PC-3 (cell line): ENCODE measurements around the gene ADCK2. TPM values are rescaled to one million over a fixed set of nuclear protein-coding genes. Genes with fewer than 3 reads are reported as not detected.

Experiments
- ATAC-seq: fragments of 200-7000 bp; cut with Tn5 transposase; 2 replicates; pipeline ENCODE4 v1.9.1; 2020; ENCODE audit warnings: mild to moderate bottlenecking, moderate library complexity
- BruUV-seq: library from RNA; stranded (reverse); fragments of 400-500 nt; replicated peaks from 2 replicates; lab custom pipeline; 2021; lab: Mats Ljungman, UMichigan
- CTCF ChIA-PET: fragments of 300-600 bp; sonication (Branson Sonifier 250); formaldehyde crosslinking; loops from one replicate; lab custom pipeline; 2022; ENCODE audit warnings: antibody characterized with exemption; lab: Charles Lee
- POLR2A ChIA-PET: fragments of 300-600 bp; sonication (Branson Sonifier 250); formaldehyde crosslinking; loops from one replicate; lab custom pipeline; 2022; ENCODE audit warnings: antibody characterized with exemption; ENCODE audit not compliant: unreplicated experiment; lab: Charles Lee
- DNase-seq: peaks from one replicate; pipeline ENCODE4 v3.0.0-alpha.2; 2015
- H2AFZ ChIP-seq: fragments of 300-600 bp; sonication (generic); 2 replicates; pipeline ENCODE4 v1.6.0; 2016; ENCODE audit warnings: antibody characterized with exemption, low read length
- H3F3A ChIP-seq: fragments of 300-600 bp; sonication (generic); one replicate; pipeline ENCODE4 v1.6.0; 2017; ENCODE audit warnings: antibody characterized with exemption, low read length, control low read depth, mild to moderate bottlenecking; ENCODE audit not compliant: unreplicated experiment
- H3K27ac ChIP-seq: fragments of 300-600 bp; sonication (generic); 2 replicates; pipeline ENCODE4 v1.5.1; 2016; ENCODE audit warnings: mild to moderate bottlenecking, low read length
- H3K27me3 ChIP-seq: fragments of 300-600 bp; sonication (generic); 2 replicates; pipeline ENCODE4 v1.6.1; 2016; ENCODE audit warnings: low read length, mixed read lengths
- H3K36me3 ChIP-seq: fragments of 300-600 bp; sonication (generic); 2 replicates; pipeline ENCODE4 v1.6.1; 2016; ENCODE audit warnings: low read depth, mixed run types, low read length, mixed read lengths
- H3K4me1 ChIP-seq: fragments of 300-600 bp; sonication (generic); 2 replicates; pipeline ENCODE4 v1.5.1; 2016; ENCODE audit warnings: low read length; ENCODE audit not compliant: insufficient read depth
- H3K4me2 ChIP-seq: fragments of 300-600 bp; sonication (generic); 2 replicates; pipeline ENCODE4 v1.6.0; 2016; ENCODE audit warnings: low read length
- H3K4me3 ChIP-seq: fragments of 300-600 bp; sonication (generic); 2 replicates; pipeline ENCODE4 v1.5.1; 2016; ENCODE audit warnings: mild to moderate bottlenecking, low read length, mixed read lengths
- H3K79me2 ChIP-seq: fragments of 300-600 bp; sonication (generic); 2 replicates; pipeline ENCODE4 v1.6.1; 2017; ENCODE audit warnings: low read length, mixed read lengths
- H3K9ac ChIP-seq: fragments of 300-600 bp; sonication (generic); 2 replicates; pipeline ENCODE4 v1.6.0; 2016; ENCODE audit warnings: mild to moderate bottlenecking, low read length
- H3K9me2 ChIP-seq: fragments of 300-600 bp; sonication (generic); replicated peaks from 2 replicates; pipeline ENCODE4 v1.6.1; 2016; ENCODE audit warnings: mixed run types, low read length, mixed read lengths
- H3K9me3 ChIP-seq: fragments of 300-600 bp; sonication (generic); 2 replicates; pipeline ENCODE4 v1.6.1; 2016; ENCODE audit warnings: low read length, mixed read lengths
- H4K20me1 ChIP-seq: fragments of 300-600 bp; sonication (generic); 2 replicates; pipeline ENCODE4 v1.6.1; 2016; ENCODE audit warnings: low read length, mixed read lengths
- EZH2 ChIP-seq: fragments of 300-600 bp; sonication (generic); IDR thresholded peaks from one replicate; pipeline ENCODE4 v1.6.1; 2017; ENCODE audit warnings: antibody characterized with exemption, mild to moderate bottlenecking, low read length; ENCODE audit not compliant: unreplicated experiment
- EZH2phosphoT487 ChIP-seq: fragments of 300-600 bp; sonication (generic); IDR thresholded peaks from 2 replicates; pipeline ENCODE4 v1.6.1; 2018; ENCODE audit warnings: mild to moderate bottlenecking, antibody characterized with exemption, low read length, borderline replicate concordance
- intact Hi-C: fragments of 100-400 bp; cut with micrococcal nuclease; formaldehyde crosslinking; loops from 2 replicates; pipeline ENCODE4 v1.9.0; 2023
- total RNA-seq: library from RNA; depleted of rRNA; stranded (reverse); fragments of >200 nt; gene quantifications from 2 replicates; pipeline ENCODE4 v1.2.3, GENCODE V29; 2014
- TF ChIP-seq, protein P1 (sequence below): fragments of 300-600 bp; sonication (generic); conservative IDR thresholded peaks from 2 replicates; pipeline ENCODE4 v1.5.1; 2017; ENCODE audit warnings: antibody characterized with exemption, low read depth, mild to moderate bottlenecking, low read length

ADCK2 gene
- total RNA-seq, 1 experiment from 2014 or later = 29.4 TPM

DNA sequence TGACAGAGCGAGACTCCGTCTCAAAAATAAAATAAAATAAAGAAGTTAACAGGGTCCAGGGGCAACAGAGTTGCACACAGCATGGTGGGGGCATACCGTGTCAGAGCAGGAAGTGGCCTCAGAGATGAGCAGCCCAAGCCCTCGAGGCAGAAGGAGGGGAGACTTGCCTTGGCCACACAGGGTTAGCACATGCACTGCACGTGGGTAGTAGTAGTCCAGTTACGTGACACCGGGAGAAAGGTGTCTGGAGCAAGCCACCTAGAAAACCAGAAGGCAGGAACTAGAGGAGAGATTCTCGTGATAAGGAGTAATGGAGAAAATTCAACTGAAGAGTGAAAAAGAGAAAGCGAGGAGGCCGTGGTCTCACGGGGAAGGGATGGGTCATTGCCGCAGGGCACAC lies 22.4 kb upstream of the ADCK2 start:
- DNase-seq (no peak), ATAC-seq (no peak)
- Histone ChIP-seq H3K79me2 (no peaks in the 10 kb centered on the region), H3F3A (no peaks in the 10 kb centered on the region), H2AFZ (no peak overlapping the region), H3K4me3 (no peak overlapping the region), H3K4me1 (peaks cover 17% of the 10 kb centered on the region), H3K36me3 (no peaks in the 10 kb centered on the region), H3K27ac (no peak overlapping the region), H3K27me3 (no peaks in the 10 kb centered on the region), H3K9me3 (no peaks in the 10 kb centered on the region), H4K20me1 (no peaks in the 10 kb centered on the region), H3K9me2 (no peaks in the 10 kb centered on the region), H3K9ac (no peak overlapping the region), H3K4me2 (no peak overlapping the region)
- no TSS peak for BruUV-seq
- ChIA-PET POLR2A (interaction anchor here (0.7 kb wide), 1 partner anchor 143 kb away, joined by 3 read pairs; no protein-coding TSS in a partner anchor), CTCF (interaction anchor here (0.6 kb wide), 1 partner anchor 107 kb away, joined by 3 read pairs; no protein-coding TSS in a partner anchor)
- no peak for TF ChIP-seq EZH2
- intact Hi-C loops = loop anchor here (5.0 kb wide), 1 partner anchor 43 kb away; no protein-coding TSS in a partner anchor

GRCh38 chr7:140653319-140654108 lies 19.2 kb upstream of the ADCK2 start:
- no peak overlapping the region for H3K4me2 ChIP-seq
- DNase-seq (peak; percentile 87), ATAC-seq (peak; percentile 68)
- intact Hi-C loops = loop anchor here (1.0 to 5.0 kb wide), 3 partner anchors 46 to 178 kb away; no protein-coding TSS in a partner anchor
- no peak overlapping the region for H3K4me3 ChIP-seq
- no peaks in the 10 kb centered on the region for H3K27me3 ChIP-seq
- TF ChIP-seq, protein P1, sequence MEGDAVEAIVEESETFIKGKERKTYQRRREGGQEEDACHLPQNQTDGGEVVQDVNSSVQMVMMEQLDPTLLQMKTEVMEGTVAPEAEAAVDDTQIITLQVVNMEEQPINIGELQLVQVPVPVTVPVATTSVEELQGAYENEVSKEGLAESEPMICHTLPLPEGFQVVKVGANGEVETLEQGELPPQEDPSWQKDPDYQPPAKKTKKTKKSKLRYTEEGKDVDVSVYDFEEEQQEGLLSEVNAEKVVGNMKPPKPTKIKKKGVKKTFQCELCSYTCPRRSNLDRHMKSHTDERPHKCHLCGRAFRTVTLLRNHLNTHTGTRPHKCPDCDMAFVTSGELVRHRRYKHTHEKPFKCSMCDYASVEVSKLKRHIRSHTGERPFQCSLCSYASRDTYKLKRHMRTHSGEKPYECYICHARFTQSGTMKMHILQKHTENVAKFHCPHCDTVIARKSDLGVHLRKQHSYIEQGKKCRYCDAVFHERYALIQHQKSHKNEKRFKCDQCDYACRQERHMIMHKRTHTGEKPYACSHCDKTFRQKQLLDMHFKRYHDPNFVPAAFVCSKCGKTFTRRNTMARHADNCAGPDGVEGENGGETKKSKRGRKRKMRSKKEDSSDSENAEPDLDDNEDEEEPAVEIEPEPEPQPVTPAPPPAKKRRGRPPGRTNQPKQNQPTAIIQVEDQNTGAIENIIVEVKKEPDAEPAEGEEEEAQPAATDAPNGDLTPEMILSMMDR = peak; percentile 90
- TF ChIP-seq EZH2 (no peak), EZH2phosphoT487 (no peak)
- no peaks in the 10 kb centered on the region for H3F3A ChIP-seq
- no peak overlapping the region for H3K9ac ChIP-seq
- CTCF ChIA-PET = interaction anchor here (0.5 to 1.2 kb wide), 7 partner anchors 134 to 361 kb away, joined by 3 to 22 read pairs (median 4); no protein-coding TSS in a partner anchor
- peaks cover 26% of the 10 kb centered on the region for H3K4me1 ChIP-seq
- no peaks in the 10 kb centered on the region for H3K79me2 ChIP-seq
- POLR2A ChIA-PET = no interaction called here
- H3K9me3 ChIP-seq = no peaks in the 10 kb centered on the region
- H3K27ac ChIP-seq = no peak overlapping the region
- BruUV-seq = no TSS peak
- no peaks in the 10 kb centered on the region for H3K9me2 ChIP-seq
- H4K20me1 ChIP-seq = no peaks in the 10 kb centered on the region
- peak overlapping the region; percentile 66 for H2AFZ ChIP-seq
- H3K36me3 ChIP-seq = no peaks in the 10 kb centered on the region

DNA sequence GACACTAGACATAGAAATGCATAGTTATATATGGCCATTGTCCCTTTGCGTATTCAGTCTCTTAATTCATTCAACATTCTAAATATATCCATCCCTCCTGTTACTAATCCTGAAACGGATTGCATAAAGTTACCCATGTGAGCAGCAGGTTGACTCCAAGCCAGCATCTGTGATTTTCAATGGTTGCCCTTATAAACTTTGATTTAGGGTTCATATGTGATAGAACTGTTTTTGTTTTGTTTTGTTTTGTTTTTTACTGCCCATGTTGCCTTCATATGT lies 18.7 kb upstream of the ADCK2 start:
- no peak for DNase-seq
- intact Hi-C loops = loop anchor here (5.0 kb wide), 1 partner anchor 47 kb away; no protein-coding TSS in a partner anchor
- H3F3A ChIP-seq = no peaks in the 10 kb centered on the region
- no peaks in the 10 kb centered on the region for H3K79me2 ChIP-seq
- H4K20me1 ChIP-seq = no peaks in the 10 kb centered on the region
- no peak for ATAC-seq
- no peaks in the 10 kb centered on the region for H3K9me2 ChIP-seq
- no TSS peak for BruUV-seq
- H3K4me2 ChIP-seq = no peak overlapping the region
- no peak overlapping the region for H3K27ac ChIP-seq
- no peak overlapping the region for H2AFZ ChIP-seq
- H3K9me3 ChIP-seq = no peaks in the 10 kb centered on the region
- H3K27me3 ChIP-seq = no peaks in the 10 kb centered on the region
- no peaks in the 10 kb centered on the region for H3K36me3 ChIP-seq
- TF ChIP-seq EZH2 (no peak), EZH2phosphoT487 (no peak)
- TF ChIP-seq, protein P1 = no peak
- no peak overlapping the region for H3K9ac ChIP-seq
- no peak overlapping the region for H3K4me3 ChIP-seq
- ChIA-PET POLR2A (no interaction called here), CTCF (interaction anchor here (0.6 to 1.2 kb wide), 6 partner anchors 134 to 360 kb away, joined by 3 to 22 read pairs (median 4); no protein-coding TSS in a partner anchor)
- peaks cover 26% of the 10 kb centered on the region for H3K4me1 ChIP-seq
